IMR-90 (cell line): Measurements from ENCODE around the gene ADPRHL1. TPM values are rescaled to one million over a fixed set of nuclear protein-coding genes. Genes with fewer than 3 reads are reported as not detected.

Experiments
- ATAC-seq: fragments of 200-7000 bp; cut with Tn5 transposase; 2 replicates; pipeline ENCODE4 v1.9.1; 2020; ENCODE audit warnings: low read depth, mild to moderate bottlenecking, moderate library complexity
- BruUV-seq: library from RNA; stranded (reverse); fragments of 400-500 nt; replicated peaks from 2 replicates; lab custom pipeline; 2021; lab: Mats Ljungman, UMichigan
- CTCF ChIA-PET: fragments of 300-600 bp; formaldehyde crosslinking; extraction: SDS; loops from one replicate; lab custom pipeline; 2021; ENCODE audit warnings: antibody characterized with exemption; lab: Yijun Ruan, JAX
- POLR2A ChIA-PET: fragments of 300-600 bp; sonication (Branson Sonifier 250); formaldehyde crosslinking; loops from one replicate; lab custom pipeline; 2022; ENCODE audit warnings: antibody characterized with exemption; ENCODE audit not compliant: unreplicated experiment; lab: Charles Lee
- DNase-seq: peaks from one replicate; pipeline ENCODE4 v3.0.0; 2013
- H2AFZ ChIP-seq: replicated peaks from 2 replicates; pipeline ENCODE3; 2013; ENCODE audit warnings: low read length, mild to moderate bottlenecking; ENCODE audit not compliant: poor library complexity
- H2AK5ac ChIP-seq: 2 replicates; pipeline ENCODE4 v1.6.1; 2013; ENCODE audit warnings: low read depth, low read length, inconsistent platforms
- H2AK9ac ChIP-seq: replicated peaks from 2 replicates; pipeline ENCODE3; 2013; ENCODE audit warnings: mild to moderate bottlenecking, low read depth, low read length, moderate library complexity; ENCODE audit not compliant: poor library complexity
- H2BK120ac ChIP-seq: 2 replicates; pipeline ENCODE4 v1.6.1; 2013; ENCODE audit warnings: low read depth, low read length, inconsistent platforms
- H2BK15ac ChIP-seq: 3 replicates; pipeline ENCODE4 v1.6.1; 2013; ENCODE audit warnings: low read depth, low read length, inconsistent platforms
- H2BK20ac ChIP-seq: 2 replicates; pipeline ENCODE4 v1.6.1; 2013; ENCODE audit warnings: low read depth, mild to moderate bottlenecking, inconsistent platforms, low read length, moderate library complexity
- H2BK5ac ChIP-seq: 2 replicates; pipeline ENCODE4 v1.6.1; 2013; ENCODE audit warnings: mild to moderate bottlenecking, low read depth, low read length, inconsistent platforms; ENCODE audit not compliant: poor library complexity, severe bottlenecking
- H3K14ac ChIP-seq: replicated peaks from 2 replicates; pipeline ENCODE4 v1.6.1; 2013; ENCODE audit warnings: low read depth, low read length, inconsistent platforms
- H3K18ac ChIP-seq: 2 replicates; pipeline ENCODE4 v1.6.1; 2013; ENCODE audit warnings: low read depth, low read length, control low read depth
- H3K23ac ChIP-seq: 2 replicates; pipeline ENCODE4 v1.6.1; 2013; ENCODE audit warnings: low read depth, low read length, inconsistent platforms
- H3K27ac ChIP-seq: 2 replicates; pipeline ENCODE4 v1.5.1; 2013; ENCODE audit warnings: mild to moderate bottlenecking, control low read depth, low read length; ENCODE audit not compliant: insufficient read depth
- H3K27me3 ChIP-seq: 2 replicates; pipeline ENCODE4 v1.6.1; 2013; ENCODE audit warnings: low read length; ENCODE audit not compliant: control insufficient read depth, insufficient read depth
- H3K36me3 ChIP-seq: 2 replicates; pipeline ENCODE4 v1.6.1; 2013; ENCODE audit warnings: low read length, mixed read lengths; ENCODE audit not compliant: control insufficient read depth, insufficient read depth
- H3K4ac ChIP-seq: 2 replicates; pipeline ENCODE4 v1.6.1; 2013; ENCODE audit warnings: low read depth, low read length, inconsistent platforms
- H3K4me1 ChIP-seq: 2 replicates; pipeline ENCODE4 v1.6.1; 2013; ENCODE audit warnings: low read length, mixed read lengths; ENCODE audit not compliant: control insufficient read depth, insufficient read depth
- H3K4me2 ChIP-seq: 2 replicates; pipeline ENCODE4 v1.6.1; 2013; ENCODE audit warnings: low read depth, mild to moderate bottlenecking, control low read depth, low read length, moderate library complexity
- H3K4me3 ChIP-seq: 2 replicates; pipeline ENCODE4 v1.5.1; 2013; ENCODE audit warnings: low read depth, mild to moderate bottlenecking, control low read depth, low read length, moderate library complexity; ENCODE audit not compliant: insufficient read depth
- H3K56ac ChIP-seq: 2 replicates; pipeline ENCODE4 v1.6.1; 2013; ENCODE audit warnings: low read length, inconsistent platforms; ENCODE audit not compliant: insufficient read depth; ENCODE audit errors: extremely low read depth
- H3K79me1 ChIP-seq, 2 experiments: 2 replicates each; pipeline ENCODE4 v1.6.1; 2013; ENCODE audit warnings: low read length in 2 of 2, inconsistent platforms in 1 of 2, low read depth in 1 of 2
- H3K9ac ChIP-seq: 2 replicates; pipeline ENCODE4 v1.6.1; 2013; ENCODE audit warnings: low read depth, low read length, control low read depth
- H3K9me1 ChIP-seq: 2 replicates; pipeline ENCODE4 v1.6.1; 2013; ENCODE audit warnings: low read length, inconsistent platforms; ENCODE audit not compliant: insufficient read depth
- H3K9me3 ChIP-seq: 2 replicates; pipeline ENCODE4 v1.6.1; 2013; ENCODE audit warnings: low read length; ENCODE audit not compliant: control insufficient read depth, insufficient read depth
- H4K20me1 ChIP-seq: 2 replicates; pipeline ENCODE4 v1.6.1; 2013; ENCODE audit warnings: low read length, inconsistent platforms; ENCODE audit not compliant: insufficient read depth
- H4K5ac ChIP-seq: 2 replicates; pipeline ENCODE4 v1.6.1; 2013; ENCODE audit warnings: mild to moderate bottlenecking, low read depth, low read length, control low read depth
- H4K8ac ChIP-seq, 2 experiments: 2 replicates each; pipeline ENCODE4 v1.6.1; 2013; ENCODE audit warnings: low read depth in 2 of 2, low read length in 2 of 2, control low read depth in 1 of 2, inconsistent platforms in 1 of 2
- H4K91ac ChIP-seq: 2 replicates; pipeline ENCODE4 v1.6.1; 2013; ENCODE audit warnings: low read depth, low read length, inconsistent platforms; ENCODE audit not compliant: insufficient read depth
- CEBPB ChIP-seq: IDR thresholded peaks from 2 replicates; pipeline ENCODE4 v1.6.1; 2012; ENCODE audit warnings: low read depth, low read length, improper control_type of control experiment
- CHD1 ChIP-seq: IDR thresholded peaks from 2 replicates; pipeline ENCODE4 v1.6.1; 2012; ENCODE audit warnings: low read depth, low read length, improper control_type of control experiment
- ELK1 ChIP-seq: fragments of 150-350 bp; IDR thresholded peaks from 2 replicates; pipeline ENCODE4 v1.6.1; 2016; ENCODE audit warnings: low read depth, mild to moderate bottlenecking, low read length, moderate library complexity, borderline replicate concordance
- MAZ ChIP-seq: IDR thresholded peaks from 2 replicates; pipeline ENCODE4 v1.6.1; 2012; ENCODE audit warnings: low read depth, mild to moderate bottlenecking, low read length, improper control_type of control experiment, moderate library complexity, borderline replicate concordance
- MXI1 ChIP-seq: IDR thresholded peaks from 2 replicates; pipeline ENCODE4 v1.6.1; 2012; ENCODE audit warnings: low read depth, mild to moderate bottlenecking, low read length, moderate library complexity, borderline replicate concordance
- NFE2L2 ChIP-seq: fragments of 150-350 bp; IDR thresholded peaks from 2 replicates; pipeline ENCODE4 v1.6.1; 2016; ENCODE audit warnings: low read depth, mild to moderate bottlenecking, low read length
- POLR2A ChIP-seq: IDR thresholded peaks from 2 replicates; pipeline ENCODE4 v1.6.1; 2012; ENCODE audit warnings: mild to moderate bottlenecking, low read depth, low read length
- RAD21 ChIP-seq: IDR thresholded peaks from 2 replicates; pipeline ENCODE4 v1.6.1; 2012; ENCODE audit warnings: low read length, improper control_type of control experiment
- RCOR1 ChIP-seq: IDR thresholded peaks from 2 replicates; pipeline ENCODE4 v1.6.1; 2012; ENCODE audit warnings: mild to moderate bottlenecking, low read length, improper control_type of control experiment; ENCODE audit not compliant: insufficient replicate concordance
- RFX5 ChIP-seq: IDR thresholded peaks from 2 replicates; pipeline ENCODE4 v1.8.0; 2012; ENCODE audit warnings: low read depth, mild to moderate bottlenecking, low read length, moderate library complexity
- SMC3 ChIP-seq: fragments of 150-350 bp; IDR thresholded peaks from 2 replicates; pipeline ENCODE4 v1.6.1; 2016; ENCODE audit warnings: low read depth, mild to moderate bottlenecking, antibody characterized with exemption, low read length, moderate library complexity
- USF2 ChIP-seq: fragments of 150-350 bp; IDR thresholded peaks from 2 replicates; pipeline ENCODE4 v1.6.1; 2017; ENCODE audit warnings: mild to moderate bottlenecking, antibody characterized with exemption, low read length, low read depth
- WGBS, 2 experiments: methylation state at CpG; one replicate each; pipeline versions ENCODE4 v1.1.5 to v1.1.7; 2013; ENCODE audit warnings: missing lambda C conversion rate in 2 of 2; ENCODE audit not compliant: insufficient read length in 1 of 2; ENCODE audit errors: extremely low coverage in 2 of 2; 5-methylcytosine and 5-hydroxymethylcytosine counted together
- dilution Hi-C: fragments of 300-500 bp; cut with HindIII; formaldehyde crosslinking; loops from one replicate; pipeline ENCODE4 v1.14.3; 2018; ENCODE audit warnings: low sequenced_read_pairs; ENCODE audit not compliant: unreplicated experiment
- in situ Hi-C: fragments of 300-500 bp; cut with MboI; formaldehyde crosslinking; loops from 3 replicates; pipeline ENCODE4 v1.14.3; 2019; ENCODE audit warnings: low sequenced_read_pairs, inconsistent platforms, mixed read lengths
- intact Hi-C: fragments of 100-400 bp; cut with micrococcal nuclease; formaldehyde crosslinking; loops from 2 replicates; pipeline ENCODE4 v1.10.0; 2022
- polyA plus RNA-seq, 3 experiments: library from polyadenylated mRNA; depleted of rRNA; stranded (reverse); fragments of >200 nt; gene quantifications; 2 replicates each; pipeline ENCODE4 v1.2.3, GENCODE V29; 2012; ENCODE audit warnings: low replicate concordance in 1 of 3
- total RNA-seq: library from RNA; depleted of rRNA; stranded (reverse); fragments of >200 nt; gene quantifications from 2 replicates; pipeline ENCODE4 v1.2.3, GENCODE V29; 2012

ADPRHL1 gene
- total and polyA plus RNA-seq, 2 of the 4 experiments (the other 2 are of a cell fraction), result 0.36 to 0.67 TPM

GRCh38 chr13:113421673-113422270 is 31.5 kb downstream of the ADPRHL1 start:
- Histone ChIP-seq H3K27ac (peak overlapping the region; percentile 6; the same call in 1 of the 2 replicates), H4K91ac (no peak overlapping the region), H4K8ac (peak overlapping the region; percentile 0 to 41; a peak in 1 of 4 replicates), H3K9me3 (no peaks in the 10 kb centered on the region), H3K4me1 (peaks cover 4% of the 10 kb centered on the region; the same call in 1 of the 2 replicates), H3K4ac (no peak overlapping the region), H3K18ac (no peak overlapping the region), H3K27me3 (peaks cover 3% of the 10 kb centered on the region; the same call in 1 of the 2 replicates), H2AFZ (peak overlapping the region; percentile 28), H2BK20ac (no peak overlapping the region), H3K56ac (no peak overlapping the region), H4K5ac (no peak overlapping the region), H3K9me1 (no peaks in the 10 kb centered on the region), H3K23ac (no peak overlapping the region), H3K79me1 (no peaks in the 10 kb centered on the region), H2AK9ac (no peak overlapping the region), H2BK5ac (no peak overlapping the region), H3K14ac (no peak overlapping the region), H3K9ac (no peak overlapping the region), H2AK5ac (no peak overlapping the region), H3K4me2 (peak overlapping the region; percentile 18; the same call in 1 of the 2 replicates), H2BK15ac (no peak overlapping the region), H3K36me3 (no peaks in the 10 kb centered on the region), H3K4me3 (no peak overlapping the region), H2BK120ac (no peak overlapping the region; the same call in 1 of the 2 replicates), H4K20me1 (no peaks in the 10 kb centered on the region)
- dilution Hi-C loops, result no loop called here
- CTCF ChIA-PET, result no interaction called here
- BruUV-seq, result no TSS peak
- in situ Hi-C loops, result no loop called here
- 40% methylated on average over 9 of the region's 15 CpGs; no CpG with 5 or more reads in 1 of the 2 experiments for WGBS, 2 experiments
- TF ChIP-seq ELK1, result no peak
- no peak for TF ChIP-seq MAZ
- no peak for TF ChIP-seq SMC3
- TF ChIP-seq RCOR1, result no peak
- no peak for TF ChIP-seq POLR2A
- TF ChIP-seq RFX5, result no peak
- TF ChIP-seq USF2, result no peak
- TF ChIP-seq CEBPB, result no peak
- no peak for TF ChIP-seq CHD1
- no peak for TF ChIP-seq NFE2L2
- TF ChIP-seq MXI1, result no peak
- TF ChIP-seq RAD21, result no peak
- POLR2A ChIA-PET, result no interaction called here
- DNase-seq (peak; percentile 24), ATAC-seq (peak; percentile 78)
- intact Hi-C loops, result no loop called here
